SK-N-MC (cell line): Measurements from ENCODE around the gene TMEM60.

Experiments
- EZH2 ChIP-seq: fragments of 200-600 bp; sonication (generic); IDR thresholded peaks from one replicate; pipeline ENCODE4 v1.6.1; 2017; ENCODE audit warnings: antibody characterized with exemption
- POLR2AphosphoS5 ChIP-seq: IDR thresholded peaks from 2 replicates; pipeline ENCODE4 v1.6.1; 2012; ENCODE audit warnings: mild to moderate bottlenecking, low read depth, low read length, borderline replicate concordance

GRCh38 chr7:77808517-77808916 is 10.3 kb upstream of the TMEM60 start:
- TF ChIP-seq EZH2 = no peak
- no peak for TF ChIP-seq POLR2AphosphoS5
